SKM-1 treated with dmso at 0.1 percent for 144 hours (cell line): ENCODE results near the gene PPP1R14D.
A peak's percentile ranks its signal among the peaks of the same experiment; 100 is the strongest.

Source experiments
- DNase-seq: peaks from one replicate; lab custom pipeline; 2025; ENCODE audit not compliant: unreplicated experiment; lab: John Stamatoyannopoulos, UW

The PPP1R14D gene

DNA sequence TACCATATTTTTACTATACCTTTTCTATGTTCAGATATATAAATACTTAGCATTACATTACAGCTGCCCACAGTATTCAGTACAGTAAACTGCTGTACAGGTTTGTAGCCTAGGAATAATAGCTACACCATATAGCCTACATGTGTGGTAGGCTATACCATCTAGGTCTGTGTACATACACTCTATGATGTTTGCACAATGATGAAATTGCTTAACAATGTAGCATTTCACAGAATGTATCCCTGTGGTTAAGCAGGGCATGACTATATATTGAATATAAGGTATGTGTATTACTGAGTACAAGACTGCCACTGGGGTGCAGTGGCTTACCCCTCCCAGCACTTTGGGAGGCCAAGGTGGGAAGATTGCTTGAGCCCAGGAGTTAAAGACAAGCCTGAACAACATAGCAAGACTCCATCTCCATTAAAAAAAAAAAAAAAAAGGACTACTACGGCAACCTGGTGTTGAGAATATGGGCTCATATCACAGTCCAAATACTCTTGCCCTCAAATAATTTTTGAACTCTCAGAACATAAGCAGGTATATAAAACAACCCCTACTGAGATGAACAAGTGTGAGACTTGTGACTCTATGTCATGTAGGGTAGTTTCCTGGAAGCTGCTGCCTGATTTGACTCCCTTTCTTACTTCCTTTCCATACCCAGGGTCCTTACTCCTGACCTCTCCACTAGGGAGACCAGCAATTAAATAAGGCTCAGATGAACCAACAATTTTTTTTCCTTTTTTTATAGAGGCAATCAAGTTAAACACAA, 4.8 kb downstream of the PPP1R14D start:
- DNase-seq = peak; percentile 28

DNA sequence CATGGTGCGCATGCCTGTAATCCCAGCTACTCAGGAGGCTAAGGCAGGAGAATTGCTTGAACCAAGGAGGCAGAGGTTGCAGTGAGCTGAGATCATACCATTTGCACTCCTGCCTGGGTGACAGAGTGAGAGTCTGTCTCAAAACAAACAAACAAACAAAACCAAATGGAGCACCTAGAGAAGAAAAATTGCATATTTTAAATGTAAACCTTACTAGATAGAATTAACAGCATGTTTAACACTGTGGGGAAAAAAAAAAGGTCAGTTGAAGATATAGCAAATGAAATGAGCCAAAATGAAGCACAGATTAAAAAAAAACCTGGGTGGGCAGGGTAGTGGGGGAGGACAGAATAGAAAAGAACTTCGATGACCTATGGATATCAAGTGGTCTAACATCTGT, 7.3 kb downstream of the PPP1R14D start:
- no peak for DNase-seq

DNA sequence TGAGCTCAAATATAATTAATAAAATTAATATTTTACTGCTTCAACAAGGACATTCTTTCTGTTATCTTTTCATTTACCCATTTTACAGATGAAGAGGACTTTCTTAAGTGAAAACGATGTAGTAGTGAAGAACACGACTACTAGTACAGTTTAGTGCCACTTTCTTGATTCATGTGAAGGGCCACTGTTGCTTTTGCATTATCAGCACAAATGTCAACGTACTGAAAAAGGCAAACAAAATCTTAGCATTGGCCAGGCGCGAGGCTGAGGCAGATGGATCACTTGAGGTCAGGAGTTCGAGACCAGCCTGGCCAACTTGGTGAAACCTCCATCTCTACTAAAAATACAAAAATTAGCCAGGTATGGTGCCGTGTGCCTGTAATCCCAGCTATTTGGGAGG, 9.5 kb downstream of the PPP1R14D start:
- DNase-seq = no peak

DNA sequence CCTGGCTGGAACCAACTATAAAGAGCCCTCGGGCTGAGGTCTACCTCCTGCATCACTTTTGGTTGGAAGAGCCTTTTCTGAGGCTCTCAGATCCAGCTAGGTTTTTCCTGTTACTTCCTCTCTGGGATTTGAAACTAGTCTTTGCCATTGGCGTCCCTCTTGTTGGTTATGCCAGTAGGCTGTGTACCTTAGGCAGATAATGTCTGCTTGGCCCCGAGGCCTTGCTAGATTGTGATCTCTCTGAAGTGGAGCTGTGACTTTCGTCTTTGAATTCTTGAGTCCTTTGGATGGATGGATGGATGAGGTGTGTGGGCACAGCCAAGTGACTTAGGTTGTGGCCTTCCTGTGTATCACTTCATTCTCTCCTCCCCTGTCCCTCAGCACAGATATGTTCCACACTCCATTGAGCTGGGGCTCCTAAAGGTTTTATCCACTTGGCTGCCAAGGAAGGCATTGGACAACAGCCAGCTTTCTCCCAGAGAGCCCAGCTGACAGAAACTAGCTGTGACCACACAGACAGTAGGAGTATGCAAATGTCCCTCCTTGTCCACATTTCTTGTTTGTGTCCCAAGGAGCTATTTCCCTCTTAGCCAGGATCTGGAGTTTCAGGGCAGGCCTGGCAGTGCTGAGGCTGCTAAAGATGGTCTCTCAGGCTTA, 13.3 kb downstream of the PPP1R14D start:
- DNase-seq = no peak

DNA sequence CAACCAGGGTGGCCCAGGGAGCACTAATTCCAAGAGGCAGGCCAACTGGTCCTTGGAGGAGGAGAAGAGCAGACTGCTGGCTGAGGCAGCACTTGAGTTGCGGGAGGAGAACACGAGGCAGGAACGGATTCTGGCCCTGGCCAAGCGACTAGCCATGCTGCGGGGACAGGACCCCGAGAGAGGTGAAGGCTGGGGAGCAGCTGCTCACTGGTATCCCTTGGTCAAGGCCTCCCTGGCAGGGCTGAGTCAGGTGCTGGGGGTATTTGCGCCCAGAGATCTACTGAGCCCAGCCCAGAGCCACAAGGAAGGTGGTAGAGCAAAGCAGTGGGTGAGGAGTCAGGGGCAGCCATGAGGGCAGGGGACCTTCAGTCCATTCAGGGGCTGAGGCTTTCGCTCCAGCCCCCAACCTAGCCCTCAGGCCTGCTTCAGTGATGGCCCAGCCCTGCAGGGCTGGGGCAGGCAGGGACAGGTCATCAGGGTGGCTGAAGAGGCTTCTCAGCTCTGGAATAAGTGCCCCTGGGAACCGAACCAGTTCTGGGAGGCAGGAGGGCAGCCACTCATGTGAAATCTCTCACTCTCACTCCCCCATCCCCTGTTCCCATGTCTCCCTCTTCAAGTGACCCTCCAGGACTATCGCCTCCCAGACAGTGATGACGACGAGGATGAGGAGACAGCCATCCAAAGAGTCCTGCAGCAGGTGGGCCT, 15.6 kb downstream of the PPP1R14D start:
- no peak for DNase-seq

DNA sequence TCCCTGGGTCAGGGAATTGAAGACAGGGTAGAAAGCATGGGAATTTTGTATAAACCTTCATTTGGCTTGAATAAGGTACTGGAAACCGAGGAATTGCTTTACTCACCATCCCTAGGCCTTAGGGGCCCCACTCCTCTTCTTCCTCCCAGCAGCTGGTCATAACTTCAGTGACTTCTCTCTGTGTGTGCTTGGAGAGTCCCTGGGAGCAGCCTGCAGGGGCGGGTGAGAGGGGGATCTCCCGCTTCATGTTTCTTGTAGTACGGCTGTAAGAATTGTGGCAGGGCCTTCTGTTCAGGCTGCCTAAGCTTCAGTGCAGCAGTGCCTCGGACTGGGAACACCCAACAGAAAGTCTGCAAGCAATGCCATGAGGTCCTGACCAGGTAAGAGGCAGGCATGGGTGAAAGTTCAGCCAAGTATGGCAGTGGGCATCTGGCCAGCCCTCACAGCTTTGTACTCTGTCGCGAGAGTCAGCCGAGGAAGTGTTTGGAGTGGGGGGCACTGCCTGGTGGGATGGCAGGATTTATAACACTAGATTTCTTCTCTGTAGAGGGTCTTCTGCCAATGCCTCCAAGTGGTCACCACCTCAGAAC, 19.6 kb downstream of the PPP1R14D start:
- DNase-seq = no peak

DNA sequence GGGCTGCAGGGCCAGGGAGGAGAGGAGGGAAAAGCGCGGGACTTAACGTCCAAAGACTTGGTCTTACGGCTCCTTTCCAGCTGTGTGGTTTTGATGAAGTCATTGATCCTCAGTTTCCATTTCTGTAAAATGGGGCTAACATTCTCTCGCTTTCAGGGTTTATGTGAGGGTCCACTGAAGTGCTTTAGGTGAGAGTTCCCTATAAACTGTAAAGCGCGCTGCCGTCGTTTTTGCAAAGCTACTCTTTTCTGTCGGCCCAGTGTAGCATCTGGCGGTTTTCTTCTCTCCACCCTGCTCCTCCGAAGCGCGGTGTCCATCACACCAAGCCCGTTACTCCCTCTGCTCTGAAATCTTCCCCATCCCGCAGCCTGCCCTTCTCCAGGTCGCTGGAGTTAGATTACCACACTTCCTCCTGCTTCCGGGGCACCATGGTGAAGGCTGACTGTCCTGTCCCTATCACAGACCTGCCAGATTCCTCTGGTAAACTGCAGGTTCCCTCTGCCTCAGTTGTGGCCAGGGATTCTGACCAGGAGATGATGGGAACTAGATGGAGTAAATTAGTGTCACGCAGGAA, 20.5 kb downstream of the PPP1R14D start:
- DNase-seq = no peak

DNA sequence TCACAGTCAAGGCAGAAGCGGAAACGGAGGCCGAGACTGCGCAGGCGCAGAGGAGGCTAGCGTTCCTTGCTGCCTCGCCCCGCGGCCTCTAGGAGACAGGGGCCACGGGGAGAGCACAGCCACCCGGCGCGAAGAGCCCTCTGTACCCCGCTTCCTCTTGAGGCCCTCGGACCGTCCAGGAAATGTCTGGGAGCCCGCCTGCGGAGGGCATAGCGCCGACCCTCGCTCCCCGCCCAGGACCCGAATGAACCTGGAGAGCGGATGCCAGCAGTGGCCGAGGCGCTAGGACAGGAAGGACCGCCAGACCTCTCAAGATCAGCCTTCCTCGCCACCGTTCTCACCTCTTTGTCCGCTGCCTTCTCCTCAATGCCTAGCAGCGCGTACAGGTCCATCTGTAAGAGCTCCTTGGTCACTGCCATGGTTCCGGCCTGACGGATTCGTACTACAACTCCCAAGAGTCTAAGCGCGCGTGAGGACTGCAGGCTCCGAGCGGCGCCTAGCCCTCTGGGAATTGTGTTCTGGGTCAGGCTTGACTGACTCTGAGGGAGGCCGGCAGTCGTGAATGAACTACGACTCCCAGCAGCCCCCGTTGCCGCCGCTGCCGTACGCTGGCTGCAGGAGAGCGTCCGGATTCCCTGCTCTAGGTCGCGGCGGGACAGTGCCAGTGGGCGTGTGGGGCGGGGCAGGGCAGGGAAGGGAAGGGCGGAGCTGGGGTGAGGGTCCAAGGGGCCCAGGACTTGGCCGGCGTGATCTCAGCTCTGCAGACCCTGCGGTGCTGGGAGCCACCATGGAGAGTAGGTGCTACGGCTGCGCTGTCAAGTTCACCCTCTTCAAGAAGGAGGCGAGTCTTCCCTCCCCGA, 21.2 kb downstream of the PPP1R14D start, which contains the start of the genes DNAJC17 and ZFYVE19:
TSS of gene DNAJC17 (minus strand) at position 446 of the 860 bp plus-strand sequence. CDS start at position 419, 27 bp downstream.
TSS of gene ZFYVE19 (plus strand) at position 62 of the 860 bp plus-strand sequence. CDS start at position 563, 501 bp downstream.
- peak; percentile 98 for DNase-seq

DNA sequence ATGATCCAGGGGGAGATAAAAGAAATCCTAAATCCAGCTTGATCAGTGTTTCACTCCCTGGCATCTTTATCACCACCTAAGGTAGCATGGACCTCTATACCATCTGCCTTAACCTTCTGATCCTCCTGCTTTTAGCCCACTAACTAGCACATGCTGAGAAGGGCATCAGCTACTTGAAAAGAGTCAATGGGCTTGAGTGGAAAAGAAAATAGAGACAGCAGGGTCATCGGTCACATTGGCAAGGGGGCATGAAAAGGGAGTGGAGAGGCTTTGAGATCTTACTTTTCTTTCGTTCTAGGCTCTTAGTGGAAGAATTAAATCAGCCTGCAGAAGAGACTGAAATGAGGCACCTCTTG, 21.9 kb downstream of the PPP1R14D start:
- no peak for DNase-seq

DNA sequence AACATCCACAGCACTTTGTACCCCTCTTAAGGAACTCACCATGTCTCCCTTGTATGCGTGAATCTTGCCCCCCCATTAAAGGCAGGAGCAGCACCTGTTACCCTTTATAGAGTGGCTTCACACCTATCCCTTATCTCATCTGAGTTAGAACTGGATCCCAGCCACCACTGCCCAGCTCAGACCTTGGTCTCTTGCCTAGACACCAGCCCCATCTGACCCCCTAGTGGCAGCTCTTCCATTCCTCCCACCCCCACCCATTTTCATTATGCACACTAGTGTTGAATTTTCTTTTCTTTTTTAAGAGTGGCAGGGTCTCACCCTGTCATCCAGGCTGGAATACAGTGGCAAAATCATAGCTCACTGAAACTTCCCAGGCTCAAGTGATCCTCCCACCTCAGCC, 24.8 kb downstream of the PPP1R14D start:
- no peak for DNase-seq

DNA sequence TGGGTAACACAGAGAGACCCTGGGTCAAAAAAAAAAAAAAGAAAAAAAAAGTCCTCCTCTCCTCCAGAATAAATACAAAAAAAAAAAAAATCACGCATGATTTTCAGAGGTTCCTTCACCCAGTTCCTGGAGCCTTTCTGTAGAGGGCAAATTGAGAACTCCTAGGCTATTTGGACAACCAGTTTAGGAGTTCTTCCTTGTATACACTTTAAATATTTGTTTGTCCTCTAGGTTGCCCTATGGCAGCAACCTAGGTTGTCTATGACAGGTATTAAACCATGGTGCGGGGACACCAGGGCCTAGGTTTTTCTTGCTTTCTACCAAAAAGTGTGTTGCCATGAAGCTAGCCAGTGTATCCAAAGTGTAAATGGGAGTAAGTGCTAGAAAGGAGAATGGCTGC, 25.4 kb downstream of the PPP1R14D start:
- DNase-seq = no peak

DNA sequence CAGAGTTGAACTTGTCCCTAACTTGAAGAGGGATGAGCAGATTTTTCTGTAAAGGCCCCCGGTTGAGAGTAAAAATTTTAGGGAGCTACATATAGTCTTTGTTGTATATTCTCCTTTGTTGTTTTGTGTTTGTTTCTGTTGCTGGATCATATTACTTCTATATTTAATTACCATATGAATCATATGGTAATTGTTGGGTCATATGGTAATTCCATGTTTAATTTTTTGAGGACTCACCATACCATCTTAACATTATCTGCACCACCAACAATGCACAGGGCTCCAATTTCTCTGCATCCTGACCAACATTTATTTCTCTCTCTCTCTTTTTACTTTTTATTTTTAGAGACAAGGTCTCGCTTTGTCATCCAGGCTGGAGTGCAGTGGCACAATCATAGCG, 29.0 kb downstream of the PPP1R14D start:
- DNase-seq = no peak

DNA sequence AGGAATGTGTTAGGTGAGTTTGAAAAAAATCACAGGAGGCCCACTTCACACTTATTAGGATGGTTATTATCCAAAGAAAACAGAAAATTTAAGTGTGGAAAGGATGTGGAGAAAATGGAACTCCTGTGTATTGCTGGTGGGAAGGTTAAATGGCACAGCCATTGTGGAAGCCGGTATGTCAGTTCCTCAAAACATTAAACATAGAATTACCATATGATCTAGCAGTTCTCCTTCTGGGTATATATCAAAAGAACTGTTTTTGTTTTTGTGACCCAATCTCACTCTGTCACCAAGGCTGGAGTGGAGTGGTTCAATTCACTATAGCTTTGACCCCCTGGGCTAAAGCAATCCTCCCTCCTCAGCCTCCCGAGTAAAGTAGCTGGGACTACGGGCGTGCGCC, 32.0 kb downstream of the PPP1R14D start:
- DNase-seq = no peak

DNA sequence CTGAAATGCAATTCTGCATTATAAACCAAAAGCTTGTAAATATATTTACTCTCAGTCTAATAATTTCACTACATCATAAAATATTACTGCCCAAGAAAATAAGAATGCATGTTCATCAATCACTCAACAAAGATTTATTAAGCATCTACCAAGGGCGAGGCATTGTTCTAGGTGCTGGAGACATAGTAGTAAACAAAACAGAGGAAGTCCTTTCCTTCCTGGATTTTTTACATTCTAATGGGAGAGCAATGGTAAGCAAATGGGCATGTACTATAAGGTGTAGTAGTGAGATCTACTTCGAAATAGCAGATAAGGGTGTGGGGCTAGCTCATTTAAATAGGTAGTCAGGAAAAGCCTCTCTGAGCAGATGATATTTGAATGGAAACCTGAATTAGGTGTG, 32.5 kb downstream of the PPP1R14D start:
- no peak for DNase-seq

DNA sequence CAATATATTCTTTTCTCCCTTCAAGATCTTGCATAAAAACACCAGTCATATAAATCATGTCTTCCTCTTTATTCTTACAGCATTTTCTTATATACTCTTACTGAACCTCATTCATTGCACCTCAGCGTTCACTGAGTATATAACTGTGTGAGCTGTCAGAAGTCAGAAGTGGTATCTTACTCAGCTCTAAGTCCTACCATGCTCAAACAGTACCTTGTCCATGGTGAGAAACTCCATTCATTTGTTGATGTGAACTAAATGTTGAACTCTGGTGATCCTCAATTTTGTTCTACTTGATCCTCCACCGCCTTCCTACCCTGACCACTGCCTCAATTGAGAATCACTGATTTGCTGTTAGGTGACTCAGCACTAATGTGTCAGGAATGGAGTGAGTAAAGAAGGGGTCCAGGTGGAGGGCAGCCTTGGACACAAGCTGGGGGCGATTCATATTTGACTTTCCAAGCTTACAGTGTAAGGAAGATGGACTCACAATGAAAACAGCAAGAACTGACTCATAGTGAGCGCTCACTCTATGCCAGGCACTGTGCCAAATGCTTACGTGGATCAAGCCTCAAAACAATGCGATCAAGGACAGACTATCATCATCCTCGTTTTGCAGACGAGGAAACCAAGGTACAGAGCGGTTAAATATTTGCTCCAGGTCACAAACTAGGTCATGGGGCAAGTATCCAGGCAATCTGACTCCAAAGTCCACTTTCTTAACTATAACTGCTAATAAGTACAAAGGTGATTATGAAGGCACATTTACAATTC, 35.1 kb downstream of the PPP1R14D start:
- no peak for DNase-seq

DNA sequence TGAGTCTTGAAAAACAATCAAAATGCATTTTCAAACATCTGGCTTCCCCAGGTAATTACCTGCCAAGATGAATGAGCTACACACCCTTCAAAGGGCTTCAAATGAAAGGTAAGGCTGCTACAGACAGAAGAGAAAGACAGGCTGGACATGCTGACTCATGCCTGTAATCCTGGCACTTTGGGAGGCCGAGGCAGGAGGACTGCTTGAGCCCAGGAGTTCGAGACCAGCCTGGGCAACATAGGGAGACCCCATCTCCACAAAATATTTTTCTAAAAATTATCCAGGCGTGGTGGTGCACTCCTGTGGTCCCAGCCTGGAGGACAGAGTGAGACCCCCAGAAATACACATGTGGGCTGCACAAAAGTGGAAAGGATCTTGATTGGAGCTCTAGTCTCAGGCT, 36.1 kb downstream of the PPP1R14D start:
- DNase-seq = no peak

DNA sequence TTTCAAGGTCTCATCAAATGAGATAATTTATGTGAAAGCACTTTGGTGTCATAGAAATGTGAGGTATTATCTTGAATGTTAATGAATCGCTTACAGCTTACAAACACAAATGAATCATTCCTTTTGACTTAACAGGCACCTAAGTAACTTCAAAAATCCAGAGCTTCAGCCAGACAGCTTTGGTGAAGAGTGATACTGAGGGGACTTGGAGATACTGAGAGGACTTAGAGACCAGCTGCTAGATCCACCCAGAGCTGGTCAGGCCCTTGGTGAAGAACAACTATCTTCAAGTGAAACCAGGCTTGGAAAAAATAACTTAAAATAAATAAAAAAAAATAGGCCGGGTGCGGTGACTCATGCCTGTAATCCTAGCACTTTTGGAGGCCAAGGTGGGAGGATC, 37.8 kb downstream of the PPP1R14D start:
- DNase-seq = no peak

DNA sequence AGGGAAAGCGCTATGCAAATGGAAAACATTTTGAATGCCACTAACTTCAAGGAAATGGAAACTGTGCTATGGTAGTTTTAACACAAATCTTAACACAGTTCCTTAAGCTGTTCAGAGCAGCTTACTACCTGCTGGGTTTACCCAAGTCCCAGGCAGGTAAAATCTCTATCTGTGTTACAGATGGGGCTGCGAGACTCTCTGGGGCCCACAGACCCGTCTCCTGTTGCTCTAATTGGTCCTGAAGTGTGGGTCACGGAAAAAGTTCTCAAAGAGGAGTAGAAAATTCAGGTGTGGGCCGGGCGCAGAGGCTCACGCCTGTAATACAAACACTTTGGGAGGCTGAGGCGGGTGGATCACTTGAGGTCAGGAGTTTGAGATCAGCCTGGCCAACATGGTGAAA, 38.5 kb downstream of the PPP1R14D start:
- no peak for DNase-seq

DNA sequence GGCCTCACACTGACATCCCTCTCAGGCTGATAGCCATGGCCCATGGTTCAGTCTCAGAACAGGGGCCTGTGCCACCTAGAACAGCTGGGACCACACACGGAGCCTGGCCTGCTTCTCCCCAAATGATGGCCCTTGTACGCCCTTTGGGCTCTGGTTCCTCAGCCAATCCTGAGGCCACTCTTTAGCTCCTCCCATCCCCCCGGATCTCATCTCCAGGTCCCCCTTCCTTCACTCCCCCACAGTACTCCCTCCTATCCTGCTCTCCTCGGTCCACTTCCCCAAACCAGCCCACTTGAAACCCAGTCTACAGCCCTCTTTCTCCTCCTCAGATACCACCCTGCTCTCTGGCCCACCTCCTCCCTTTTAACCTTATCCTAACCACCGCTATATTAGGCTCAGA, 39.4 kb downstream of the PPP1R14D start:
- DNase-seq = no peak

DNA sequence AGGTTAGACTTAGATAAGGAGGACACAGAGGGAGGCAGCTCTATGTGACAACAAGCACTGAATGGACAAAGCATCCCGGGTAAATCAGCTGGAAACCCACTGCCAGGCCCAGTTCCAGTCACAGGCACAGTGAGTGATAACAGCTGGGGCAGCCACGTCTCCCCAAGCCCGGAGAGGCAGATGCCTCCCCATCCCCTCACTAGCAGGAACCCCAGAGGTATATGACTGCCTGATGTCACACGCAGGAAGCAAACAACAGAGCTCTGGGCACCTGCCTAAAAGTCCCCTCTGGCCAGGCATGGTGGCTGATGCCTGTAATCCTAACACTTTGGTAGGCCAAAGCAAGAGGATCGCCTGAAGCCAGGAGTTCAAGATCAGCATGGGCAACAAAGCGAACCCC, 40.5 kb downstream of the PPP1R14D start:
- no peak for DNase-seq
